Gastroesophageal sphincter (tissue), 3 donors: Measurements from ENCODE around the gene CCL11.

Experiments used
- CTCF ChIP-seq, 4 experiments: fragments of 200-600 bp in 2 of 4; fragments of 450-650 bp in 2 of 4; sonication (generic) in 1 of 4; IDR thresholded peaks; one replicate each; pipeline ENCODE4 v1.5.1; 2017 to 2019; ENCODE audit warnings: antibody characterized with exemption in 4 of 4, mild to moderate bottlenecking in 2 of 4, moderate library complexity in 2 of 4
- EP300 ChIP-seq: sonication (generic); formaldehyde crosslinking; IDR thresholded peaks from one replicate; pipeline ENCODE4 v1.6.1; 2017; ENCODE audit warnings: antibody characterized with exemption, mild to moderate bottlenecking
- POLR2A ChIP-seq, 2 donors: fragments of 450-650 bp; IDR thresholded peaks; one replicate each; pipeline ENCODE4 v1.6.1; 2017; ENCODE audit warnings: antibody characterized with exemption in 2 of 2, mild to moderate bottlenecking in 2 of 2, moderate library complexity in 1 of 2

DNA sequence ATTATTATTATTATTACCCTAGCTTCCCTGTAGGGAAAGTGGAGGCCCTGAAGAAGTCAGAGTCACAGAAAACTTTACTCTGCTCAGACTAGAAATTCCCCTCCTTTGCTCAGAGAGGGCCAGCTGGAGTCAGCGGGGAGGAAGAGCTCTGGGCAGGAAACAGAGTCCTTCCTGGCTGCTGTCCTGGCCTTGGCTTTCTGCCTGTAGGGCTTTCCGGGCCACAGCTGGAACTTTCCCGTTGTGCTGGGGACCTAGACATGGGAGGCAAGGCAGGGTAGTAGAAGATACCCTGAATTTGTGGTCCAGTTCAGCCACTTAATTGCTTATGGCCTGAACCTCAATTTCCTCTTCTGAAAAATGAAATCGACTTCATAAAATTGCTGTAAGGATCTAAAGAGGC is 44.5 kb upstream of the CCL11 start:
- TF ChIP-seq CTCF (IDR thresholded peaks at IDR 0.05) (no peak), POLR2A (IDR thresholded peaks at IDR 0.05) (no peak), EP300 (no peak)
